Common myeloid progenitor, CD34-positive (primary cell): ENCODE data around the gene ZBTB46.

Source experiments
- CTCF ChIA-PET: fragments of 350-600 bp; sonication (Branson Sonifier 250); formaldehyde crosslinking; loops from one replicate; lab custom pipeline; 2021; ENCODE audit warnings: antibody characterized with exemption; lab: Charles Lee
- POLR2A ChIA-PET: fragments of 350-600 bp; sonication (Branson Sonifier 250); formaldehyde crosslinking; loops from one replicate; lab custom pipeline; 2021; ENCODE audit warnings: antibody characterized with exemption; lab: Charles Lee
- DNase-seq, 3 donors: peaks; one replicate each; pipeline versions ENCODE4 v3.0.0 to v3.0.0-alpha.2; 2013
- H3K27ac ChIP-seq, 2 experiments: 1 replicate in 1 of 2; 2 replicates in 1 of 2; pipeline ENCODE4 v1.7.0; 2013; ENCODE audit warnings: inconsistent platforms in 2 of 2, low read length in 2 of 2, mild to moderate bottlenecking in 2 of 2, low read depth in 1 of 2, moderate library complexity in 1 of 2; ENCODE audit not compliant: severe bottlenecking in 2 of 2, insufficient read depth in 1 of 2, poor library complexity in 1 of 2
- H3K27me3 ChIP-seq, 5 experiments: replicated peaks in 2 of 5; 1 replicate in 3 of 5; 2 replicates in 2 of 5; pipeline versions ENCODE4 v1.6.1 to v1.7.0; 2013; ENCODE audit warnings: low read length in 4 of 5, mild to moderate bottlenecking in 2 of 5, moderate library complexity in 2 of 5, inconsistent platforms in 1 of 5; ENCODE audit not compliant: insufficient read depth in 5 of 5, control insufficient read depth in 4 of 5
- H3K36me3 ChIP-seq, 4 experiments: 1 replicate in 2 of 4; 2 replicates in 2 of 4; pipeline versions ENCODE4 v1.6.1 to v1.7.0; 2013; ENCODE audit warnings: low read length in 3 of 4, control low read depth in 1 of 4, mild to moderate bottlenecking in 1 of 4; ENCODE audit not compliant: control insufficient read depth in 4 of 4, insufficient read depth in 4 of 4
- H3K4me1 ChIP-seq, 4 experiments: 1 replicate in 3 of 4; 2 replicates in 1 of 4; pipeline versions ENCODE4 v1.6.1 to v1.7.1; 2013; ENCODE audit warnings: low read length in 3 of 4, mild to moderate bottlenecking in 3 of 4, control low read depth in 1 of 4, inconsistent platforms in 1 of 4, moderate library complexity in 1 of 4; ENCODE audit not compliant: control insufficient read depth in 4 of 4, insufficient read depth in 4 of 4; ENCODE audit errors: control extremely low read depth in 1 of 4
- H3K4me3 ChIP-seq, 7 experiments: 1 replicate in 4 of 7; 2 replicates in 3 of 7; pipeline versions ENCODE4 v1.5.1 to v1.7.0; 2013; ENCODE audit warnings: mild to moderate bottlenecking in 7 of 7, low read length in 6 of 7, moderate library complexity in 6 of 7, inconsistent platforms in 2 of 7, low read depth in 2 of 7, control low read depth in 1 of 7; ENCODE audit not compliant: insufficient read depth in 4 of 7, control insufficient read depth in 1 of 7; ENCODE audit errors: extremely low read depth in 1 of 7
- H3K9me3 ChIP-seq, 5 experiments: 1 replicate in 4 of 5; 2 replicates in 1 of 5; pipeline versions ENCODE4 v1.6.1 to v1.7.1; 2013; ENCODE audit warnings: low read length in 4 of 5, mild to moderate bottlenecking in 2 of 5, inconsistent platforms in 1 of 5, low read depth in 1 of 5, moderate library complexity in 1 of 5; ENCODE audit not compliant: control insufficient read depth in 4 of 5, insufficient read depth in 2 of 5; ENCODE audit errors: control extremely low read depth in 1 of 5
- WGBS: methylation state at CpG from one replicate; pipeline ENCODE4 v1.1.5; 2013; ENCODE audit not compliant: insufficient coverage; 5-methylcytosine and 5-hydroxymethylcytosine counted together

ZBTB46 gene

DNA sequence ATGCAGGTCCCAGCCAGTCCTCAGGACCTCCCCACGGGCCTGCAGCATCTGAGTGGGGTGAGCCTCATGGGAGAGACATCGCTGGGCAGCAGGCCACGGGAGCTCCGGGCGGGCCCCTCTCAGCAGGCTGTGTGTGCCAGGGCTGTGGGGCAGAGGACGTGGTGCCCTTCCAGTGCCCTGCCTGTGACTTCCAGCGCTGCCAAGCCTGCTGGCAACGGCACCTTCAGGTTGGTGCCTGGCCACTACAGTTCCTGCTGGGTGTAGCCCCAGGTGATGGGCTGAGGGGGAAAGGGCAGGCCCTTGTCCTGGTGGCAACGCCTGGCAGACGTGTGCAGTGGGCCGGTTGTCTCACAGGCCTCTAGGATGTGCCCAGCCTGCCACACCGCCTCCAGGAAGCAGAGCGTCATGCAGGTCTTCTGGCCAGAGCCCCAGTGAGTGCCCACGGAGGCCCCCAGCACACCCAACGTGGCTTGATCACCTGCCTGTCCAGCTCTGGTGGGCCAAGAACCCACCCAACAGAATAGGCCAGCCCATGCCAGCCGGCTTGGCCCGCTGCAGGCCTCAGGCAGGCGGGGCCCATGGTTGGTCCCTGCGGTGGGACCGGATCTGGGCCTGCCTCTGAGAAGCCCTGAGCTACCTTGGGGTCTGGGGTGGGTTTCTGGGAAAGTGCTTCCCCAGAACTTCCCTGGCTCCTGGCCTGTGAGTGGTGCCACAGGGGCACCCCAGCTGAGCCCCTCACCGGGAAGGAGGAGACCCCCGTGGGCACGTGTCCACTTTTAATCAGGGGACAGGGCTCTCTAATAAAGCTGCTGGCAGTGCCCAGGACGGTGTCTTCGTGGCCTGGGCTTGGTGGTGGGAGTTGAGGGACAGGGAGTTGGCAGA is 135.4 kb downstream of the ZBTB46 start:
- peaks cover 0 to 21% (median 19%) of the 10 kb centered on the region in 4 experiments for H3K4me1 ChIP-seq
- no peaks in the 10 kb centered on the region for H3K27me3 ChIP-seq
- DNase-seq: no peak
- 79% methylated on average over 19 of the region's 25 CpGs for WGBS
- H3K9me3 ChIP-seq: no peaks in the 10 kb centered on the region
- ChIA-PET CTCF (interaction anchor here (0.6 to 1.4 kb wide), 2 partner anchors 123 to 171 kb away, joined by 3 read pairs; no protein-coding TSS in a partner anchor), POLR2A (interaction anchor here (1.0 kb wide), 1 partner anchor 13 kb away, joined by 3 read pairs; no protein-coding TSS in a partner anchor)
- peaks cover 0 to 28% (median 3%) of the 10 kb centered on the region in 4 experiments for H3K36me3 ChIP-seq
- H3K4me3 ChIP-seq: peak overlapping the region in 3 of 7 experiments; percentile 64 to 78 (median 65)
- no peak overlapping the region for H3K27ac ChIP-seq

DNA sequence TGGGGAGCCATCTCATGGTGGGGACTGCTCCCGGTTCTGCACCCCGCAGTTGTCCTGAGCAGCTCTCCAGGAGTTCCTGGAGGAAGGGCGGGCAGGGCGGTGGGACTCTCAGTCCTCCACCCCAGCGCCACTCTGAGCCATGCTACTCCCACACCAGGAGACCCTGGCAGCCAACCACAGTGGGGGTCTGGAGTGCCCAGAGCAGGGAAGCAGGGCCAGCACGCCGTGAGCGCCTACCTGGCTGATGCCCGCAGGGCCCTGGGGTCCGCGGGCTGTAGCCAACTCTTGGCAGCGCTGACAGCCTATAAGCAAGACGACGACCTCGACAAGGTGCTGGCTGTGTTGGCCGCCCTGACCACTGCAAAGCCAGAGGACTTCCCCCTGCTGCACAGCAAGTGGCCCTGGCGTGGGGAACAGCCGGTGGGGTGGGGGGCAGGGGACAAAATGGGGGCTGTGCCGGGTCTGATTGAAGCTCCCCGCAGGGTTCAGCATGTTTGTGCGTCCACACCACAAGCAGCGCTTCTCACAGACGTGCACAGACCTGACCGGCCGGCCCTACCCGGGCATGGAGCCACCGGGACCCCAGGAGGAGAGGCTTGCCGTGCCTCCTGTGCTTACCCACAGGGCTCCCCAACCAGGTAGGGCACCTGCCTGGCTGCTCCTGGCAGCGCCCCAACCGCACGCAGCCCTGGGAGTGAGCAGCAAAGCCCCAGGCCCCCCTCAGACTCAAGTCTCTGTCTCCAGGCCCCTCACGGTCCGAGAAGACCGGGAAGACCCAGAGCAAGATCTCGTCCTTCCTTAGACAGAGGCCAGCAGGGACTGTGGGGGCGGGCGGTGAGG is 136.3 kb downstream of the ZBTB46 start:
- H3K4me3 ChIP-seq: no peak overlapping the region
- H3K4me1 ChIP-seq: peaks cover 0 to 21% (median 19%) of the 10 kb centered on the region in 4 experiments
- H3K36me3 ChIP-seq: peaks cover 0 to 28% (median 0%) of the 10 kb centered on the region in 4 experiments
- no peak for DNase-seq
- no peak overlapping the region for H3K27ac ChIP-seq
- H3K9me3 ChIP-seq: no peaks in the 10 kb centered on the region
- ChIA-PET CTCF (interaction anchor here (1.4 kb wide), 1 partner anchor 124 kb away, joined by 3 read pairs; no protein-coding TSS in a partner anchor), POLR2A (no interaction called here)
- WGBS: 96% methylated on average over 33 of the region's 37 CpGs
- no peaks in the 10 kb centered on the region for H3K27me3 ChIP-seq

DNA sequence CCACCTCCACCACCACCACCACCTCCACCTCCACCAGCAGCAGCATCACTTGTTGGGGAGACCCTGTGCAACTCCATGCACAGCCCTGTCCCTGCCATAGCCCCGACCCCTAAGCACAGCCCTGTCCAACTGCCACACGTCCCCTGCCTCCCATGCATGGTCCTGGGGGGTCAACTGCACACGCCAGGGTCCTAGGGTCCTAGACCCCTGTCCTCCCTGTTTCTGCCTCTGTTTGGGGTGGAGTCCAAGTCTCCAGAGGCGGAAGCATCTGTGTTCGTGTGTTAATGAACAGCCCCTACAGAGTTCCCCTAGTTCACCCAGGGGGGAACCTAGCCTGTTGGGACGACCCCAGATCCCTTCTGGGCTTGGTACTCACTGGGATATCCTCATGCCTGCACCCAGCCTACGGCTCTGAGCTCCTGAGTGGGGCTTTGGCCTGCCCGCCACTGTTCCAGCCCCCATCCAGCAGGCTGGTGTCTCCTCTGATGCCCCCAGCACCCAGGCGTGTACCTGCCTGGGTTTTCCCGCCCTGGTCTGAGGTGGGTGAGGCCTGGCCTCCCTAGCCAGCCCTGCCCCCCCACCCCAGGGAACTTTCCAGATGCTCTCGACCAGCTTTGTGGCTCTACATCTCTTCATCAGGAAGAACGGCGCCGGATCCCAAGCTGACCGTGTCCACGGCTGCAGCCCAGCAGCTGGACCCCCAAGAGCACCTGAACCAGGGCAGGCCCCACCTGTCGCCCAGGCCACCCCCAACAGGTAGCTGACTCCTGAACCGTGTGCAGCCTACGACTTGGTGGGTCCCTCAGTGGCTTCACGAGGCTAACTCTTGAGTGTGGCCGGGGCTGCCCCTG is 137.1 kb downstream of the ZBTB46 start:
- H3K27ac ChIP-seq: no peak overlapping the region
- H3K36me3 ChIP-seq: peaks cover 0 to 28% (median 0%) of the 10 kb centered on the region in 4 experiments
- POLR2A ChIA-PET: no interaction called here

More for the DNA sequence above, 137.1 kb downstream of the ZBTB46 start:
- CTCF ChIA-PET: no interaction called here
- no peak overlapping the region for H3K4me3 ChIP-seq
- DNase-seq: peak in 2 of 3 donors; percentile 58 to 60
- H3K4me1 ChIP-seq: peaks cover 0 to 21% (median 19%) of the 10 kb centered on the region in 4 experiments
- H3K9me3 ChIP-seq: no peaks in the 10 kb centered on the region
- no peaks in the 10 kb centered on the region for H3K27me3 ChIP-seq
- WGBS: 97% methylated on average over 21 of the region's 21 CpGs
